Activated CD8-positive, alpha-beta memory T cell treated with anti-CD3 and anti-CD28 coated beads, Interleukin-2, amount 50 U/mL, for 4 hours (primary cell): Measurements from ENCODE around the gene TPSB2.
"Not testable (repeated sequence)": the region's sequence is repeated elsewhere in the genome, so short reads cannot be mapped to it uniquely, and the experiment has no call there.

Source experiments
- DNase-seq: peaks from one replicate; pipeline ENCODE4 v3.0.0-alpha.2; 2020

Gene TPSB2

GRCh38 chr16:1240436-1240835 is 10.5 kb upstream of the TPSB2 start, which contains the start of gene TPSAB1:
TPSAB1 (plus strand) TSS chr16:1240705; CDS start chr16:1240939, 234 bp downstream.
- DNase-seq: not testable (repeated sequence)

GRCh38 chr16:1239575-1239974 is 9.6 kb upstream of the TPSB2 start:
- DNase-seq: not testable (repeated sequence)

- DNase-seq: not testable (repeated sequence)
These were observed 8.9 kb upstream of the TPSB2 start for GRCh38 chr16:1238909-1239308.

GRCh38 chr16:1237990-1238389 is 8.0 kb upstream of the TPSB2 start:
- no peak for DNase-seq

GRCh38 chr16:1236659-1237058 is 6.7 kb upstream of the TPSB2 start:
- DNase-seq: not testable (repeated sequence)

- DNase-seq: not testable (repeated sequence)
These were observed 2.2 kb upstream of the TPSB2 start for GRCh38 chr16:1232049-1232748.

GRCh38 chr16:1231301-1231700 is 1.3 kb upstream of the TPSB2 start:
- DNase-seq: not testable (repeated sequence)

GRCh38 chr16:1230471-1231212 is 658 bp upstream of the TPSB2 start:
- DNase-seq: not testable (repeated sequence)

- not testable (repeated sequence) for DNase-seq
These were observed 508 bp downstream of the TPSB2 start for GRCh38 chr16:1229476-1229875.

GRCh38 chr16:1228227-1228626 is 1.8 kb downstream of the TPSB2 start:
- DNase-seq: not testable (repeated sequence)

GRCh38 chr16:1226692-1227091 is 3.3 kb downstream of the TPSB2 start:
- not testable (repeated sequence) for DNase-seq

- DNase-seq: not testable (repeated sequence)
These were observed 4.2 kb downstream of the TPSB2 start for GRCh38 chr16:1225728-1226311.

GRCh38 chr16:1225051-1225451 is 4.9 kb downstream of the TPSB2 start, which contains the start of gene TPSG1:
TPSG1 (minus strand) TSS chr16:1225268; CDS start chr16:1225252, 16 bp downstream.
- DNase-seq: no peak

GRCh38 chr16:1224558-1224957 is 5.4 kb downstream of the TPSB2 start:
- no peak for DNase-seq

GRCh38 chr16:1223355-1224214 is 6.4 kb downstream of the TPSB2 start:
- no peak for DNase-seq

GRCh38 chr16:1222553-1223354 is 7.2 kb downstream of the TPSB2 start:
- DNase-seq: no peak

- DNase-seq: no peak
These were observed 8.1 kb downstream of the TPSB2 start for GRCh38 chr16:1221628-1222552.

- no peak for DNase-seq
These were observed 8.9 kb downstream of the TPSB2 start for GRCh38 chr16:1220841-1221627.

GRCh38 chr16:1220098-1220728 is 9.8 kb downstream of the TPSB2 start:
- no peak for DNase-seq
